Measurements from ENCODE around the gene SSU72. TPM values are rescaled to one million over a fixed set of nuclear protein-coding genes. Genes with fewer than 3 reads are reported as not detected.

Gene SSU72
- total RNA-seq, 2 experiments from 2014 or later, result 105 to 123 TPM

- Mint-ChIP-seq H3K9me3 (ENCODE audit: low read depth) (no peaks in the 10 kb centered on the region), H3K36me3 (ENCODE audit: low read depth) (peaks cover 9% of the 10 kb centered on the region), H3K27ac (no peak overlapping the region), H3K4me1 (peaks cover 21% of the 10 kb centered on the region), H3K4me3 (peak overlapping the region; percentile 75), H3K27me3 (no peaks in the 10 kb centered on the region)
- ChIA-PET POLR2A (no interaction called here), CTCF (interaction anchor here (1.4 kb wide), 1 partner anchor 12 kb away, joined by 5 read pairs; no protein-coding TSS in a partner anchor)
- intact Hi-C loops (cut with DNase I, micrococcal nuclease), result loop anchor here in 1 of 2 experiments (10.0 kb wide), 1 partner anchor 343 kb away; the partner anchor contains the start of gene UBE2J2
- DNase-seq (no peak), ATAC-seq (no peak)
Measured at GRCh38 chr1:1617516-1617915, 42.9 kb upstream of the SSU72 start.

DNA sequence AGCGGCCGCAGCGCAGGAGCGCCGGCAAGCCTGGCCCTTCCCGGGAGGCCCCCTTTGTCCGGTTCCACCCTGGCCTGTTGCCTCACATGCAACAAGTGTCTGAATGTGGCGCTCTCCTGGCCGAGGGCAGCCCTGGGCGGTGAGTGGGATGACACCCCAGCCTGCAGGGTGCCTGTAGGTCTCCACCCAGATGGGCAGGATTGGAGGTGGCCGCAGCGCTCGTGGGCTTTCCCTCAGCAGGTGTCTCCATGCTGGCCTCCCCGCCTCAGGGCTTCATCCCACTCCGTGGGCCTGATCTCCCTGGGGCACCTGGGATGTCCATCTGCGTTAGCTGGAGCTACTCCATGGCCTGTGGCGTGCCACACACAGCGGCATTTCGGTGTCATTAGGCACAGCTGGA, 42.2 kb upstream of the SSU72 start:
- H3K4me1 Mint-ChIP-seq, result peaks cover 24% of the 10 kb centered on the region
- ATAC-seq (no peak), DNase-seq (no peak)
- H3K27me3 Mint-ChIP-seq, result no peaks in the 10 kb centered on the region
- no peak overlapping the region for H3K27ac Mint-ChIP-seq
- peak overlapping the region; percentile 75 for H3K4me3 Mint-ChIP-seq
- no peaks in the 10 kb centered on the region for H3K9me3 Mint-ChIP-seq (ENCODE audit: low read depth)
- intact Hi-C loops (cut with DNase I, micrococcal nuclease), result loop anchor here in 1 of 2 experiments (10.0 kb wide), 1 partner anchor 342 kb away; the partner anchor contains the start of gene UBE2J2
- CTCF ChIA-PET, result interaction anchor here (0.6 to 1.4 kb wide), 2 partner anchors 13 to 232 kb away, joined by 3 to 5 read pairs; no protein-coding TSS in a partner anchor
- POLR2A ChIA-PET, result no interaction called here
- H3K36me3 Mint-ChIP-seq (ENCODE audit: low read depth), result peaks cover 12% of the 10 kb centered on the region

GRCh38 chr1:1616045-1616790, 41.6 kb upstream of the SSU72 start:
- H3K27me3 Mint-ChIP-seq, result no peaks in the 10 kb centered on the region
- intact Hi-C loops (cut with DNase I, micrococcal nuclease), result loop anchor here in 1 of 2 experiments (10.0 kb wide), 1 partner anchor 341 kb away; the partner anchor contains the start of gene UBE2J2
- CTCF ChIA-PET, result interaction anchor here (1.4 kb wide), 1 partner anchor 13 kb away, joined by 5 read pairs; no protein-coding TSS in a partner anchor
- ATAC-seq (peak; percentile 8), DNase-seq (peak; percentile 65)
- peaks cover 12% of the 10 kb centered on the region for H3K36me3 Mint-ChIP-seq (ENCODE audit: low read depth)
- peak overlapping the region; percentile 96 for H3K4me3 Mint-ChIP-seq
- H3K9me3 Mint-ChIP-seq (ENCODE audit: low read depth), result no peaks in the 10 kb centered on the region
- POLR2A ChIA-PET, result interaction anchor here (3.0 kb wide), 1 partner anchor 13 kb away, joined by 17 read pairs; no protein-coding TSS in a partner anchor
- H3K27ac Mint-ChIP-seq, result peak overlapping the region; percentile 75
- peaks cover 24% of the 10 kb centered on the region for H3K4me1 Mint-ChIP-seq

DNA sequence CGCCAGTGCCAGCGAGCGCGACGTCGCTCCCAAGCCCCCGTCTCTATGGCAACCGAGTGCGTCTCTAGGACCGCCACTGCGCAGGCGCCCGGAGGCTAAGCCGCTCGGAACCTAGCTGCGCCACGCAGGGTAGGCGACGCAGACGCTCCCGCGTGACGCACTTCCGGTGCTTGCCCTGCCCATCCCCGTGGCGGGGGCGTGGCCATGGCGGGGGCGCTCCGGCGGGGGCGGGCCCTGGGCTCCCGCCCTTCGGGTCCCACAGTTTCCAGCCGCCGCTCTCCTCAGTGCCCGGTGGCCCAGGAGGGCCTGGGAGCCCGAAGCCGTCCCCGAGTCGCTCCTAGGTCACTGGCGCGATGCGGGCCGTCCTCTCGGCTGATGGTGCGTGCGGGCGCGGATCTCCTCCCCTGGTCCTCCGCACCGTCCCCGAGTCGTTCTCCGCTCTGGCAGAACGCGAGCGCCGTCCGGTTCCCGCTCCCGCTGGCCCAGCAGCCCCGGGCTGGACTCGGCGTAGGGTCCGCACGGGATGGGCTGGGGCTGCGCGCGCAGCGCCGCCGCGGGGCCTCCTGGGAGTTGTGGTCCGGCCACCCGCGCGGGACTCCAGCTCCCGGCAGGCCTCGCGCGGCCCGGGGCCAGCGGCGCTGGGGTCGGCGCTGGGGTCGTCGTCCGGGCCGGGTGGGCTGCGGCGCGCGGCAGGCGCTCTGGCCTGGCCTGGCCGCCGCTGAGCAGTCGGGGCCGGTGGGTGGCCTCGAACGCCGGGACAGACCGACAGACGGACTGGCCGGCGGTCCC, 40.8 kb upstream of the SSU72 start, which contains the start of gene MIB2:
Gene MIB2 (plus strand): TSS at position 245 of the 789 bp plus-strand sequence. CDS start 7,953 bp downstream, outside the sequence.
- intact Hi-C loops (cut with DNase I, micrococcal nuclease), result loop anchor here (1.0 to 10.0 kb wide), 17 partner anchors 15 to 797 kb away; partner anchors contain the start of genes SSU72 (in 2 of the 2), ATAD3A (in 1 of the 2), ATAD3B (in 1 of the 2) and AURKAIP1 (in 1 of the 2)
- H3K36me3 Mint-ChIP-seq (ENCODE audit: low read depth), result peaks cover 12% of the 10 kb centered on the region
- DNase-seq (peak; percentile 98), ATAC-seq (peak; percentile 84)
- ChIA-PET CTCF (interaction anchor here (1.2 to 1.5 kb wide), 2 partner anchors 69 to 144 kb away, joined by 3 to 4 read pairs; no protein-coding TSS in a partner anchor), POLR2A (interaction anchor here (0.6 to 3.0 kb wide), 2 partner anchors 14 to 292 kb away, joined by 4 to 17 read pairs; no protein-coding TSS in a partner anchor)
- H3K27ac Mint-ChIP-seq, result peak within 1 kb of the TSS; percentile 95
- H3K4me1 Mint-ChIP-seq, result peaks cover 24% of the 10 kb centered on the region
- peak within 1 kb of the TSS; percentile 96 for H3K4me3 Mint-ChIP-seq
- no peaks in the 10 kb centered on the region for H3K27me3 Mint-ChIP-seq
- H3K9me3 Mint-ChIP-seq (ENCODE audit: low read depth), result no peaks in the 10 kb centered on the region

DNA sequence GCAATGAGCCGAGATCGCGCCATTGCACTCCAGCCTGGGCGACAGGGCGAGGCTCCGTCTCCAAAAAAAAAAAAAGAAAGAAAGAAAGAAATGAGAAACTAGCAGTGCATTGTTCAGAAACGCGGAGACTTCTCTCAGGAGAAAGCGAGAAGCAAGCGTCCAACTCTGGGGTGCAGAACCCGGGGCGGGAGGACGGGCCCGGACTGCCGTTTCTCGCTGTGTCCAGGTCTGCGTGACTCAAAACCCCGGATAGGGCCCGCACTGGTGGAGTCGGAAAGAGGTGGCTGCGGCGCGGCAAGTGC, 40.2 kb upstream of the SSU72 start:
- no peak for ATAC-seq
- ChIA-PET CTCF (interaction anchor here (1.0 to 1.5 kb wide), 4 partner anchors 14 to 144 kb away, joined by 3 to 5 read pairs (median 4); no protein-coding TSS in a partner anchor), POLR2A (interaction anchor here (0.7 to 3.0 kb wide), 2 partner anchors 14 to 912 kb away, joined by 3 to 17 read pairs; no protein-coding TSS in a partner anchor)
- H3K4me3 Mint-ChIP-seq, result peak overlapping the region; percentile 96
- H3K27me3 Mint-ChIP-seq, result no peaks in the 10 kb centered on the region
- H3K9me3 Mint-ChIP-seq (ENCODE audit: low read depth), result no peaks in the 10 kb centered on the region
- peaks cover 12% of the 10 kb centered on the region for H3K36me3 Mint-ChIP-seq (ENCODE audit: low read depth)
- peak overlapping the region; percentile 95 for H3K27ac Mint-ChIP-seq
- no peak for DNase-seq
- intact Hi-C loops (cut with DNase I, micrococcal nuclease), result loop anchor here (1.0 to 10.0 kb wide), 18 partner anchors 15 to 798 kb away; partner anchors contain the start of genes SSU72 (in 2 of the 2), ATAD3A (in 1 of the 2), ATAD3B (in 1 of the 2) and AURKAIP1 (in 1 of the 2)
- H3K4me1 Mint-ChIP-seq, result peaks cover 24% of the 10 kb centered on the region

- Mint-ChIP-seq H3K36me3 (ENCODE audit: low read depth) (peaks cover 12% of the 10 kb centered on the region), H3K9me3 (ENCODE audit: low read depth) (no peaks in the 10 kb centered on the region), H3K27ac (peak overlapping the region; percentile 95), H3K4me1 (peaks cover 24% of the 10 kb centered on the region), H3K27me3 (no peaks in the 10 kb centered on the region), H3K4me3 (peak overlapping the region; percentile 96)
- DNase-seq, result peak; percentile 81
- intact Hi-C loops (cut with DNase I, micrococcal nuclease), result loop anchor here in 1 of 2 experiments (1.0 to 10.0 kb wide), 4 partner anchors 14 to 798 kb away; partner anchors contain the start of genes FNDC10, PEX10 and UBE2J2
- peak; percentile 20 for ATAC-seq
- ChIA-PET POLR2A (interaction anchor here (0.6 to 3.0 kb wide), 4 partner anchors 15 to 912 kb away, joined by 3 to 17 read pairs (median 4); no protein-coding TSS in a partner anchor), CTCF (interaction anchor here (0.5 to 1.5 kb wide), 8 partner anchors 14 to 143 kb away, joined by 3 to 5 read pairs (median 3); no protein-coding TSS in a partner anchor)
Measured at GRCh38 chr1:1614204-1614953, 39.7 kb upstream of the SSU72 start.

- no peaks in the 10 kb centered on the region for H3K9me3 Mint-ChIP-seq (ENCODE audit: low read depth)
- DNase-seq (no peak), ATAC-seq (no peak)
- ChIA-PET CTCF (interaction anchor here (0.6 to 1.1 kb wide), 4 partner anchors 15 to 36 kb away, joined by 3 to 4 read pairs (median 3); no protein-coding TSS in a partner anchor), POLR2A (interaction anchor here (1.0 to 3.0 kb wide), 2 partner anchors 16 to 42 kb away, joined by 4 to 17 read pairs; no protein-coding TSS in a partner anchor)
- peaks cover 12% of the 10 kb centered on the region for H3K36me3 Mint-ChIP-seq (ENCODE audit: low read depth)
- intact Hi-C loops (cut with DNase I, micrococcal nuclease), result loop anchor here in 1 of 2 experiments (1.0 to 10.0 kb wide), 4 partner anchors 13 to 799 kb away; partner anchors contain the start of genes FNDC10, PEX10 and UBE2J2
- H3K4me3 Mint-ChIP-seq, result peak overlapping the region; percentile 96
- H3K4me1 Mint-ChIP-seq, result peaks cover 24% of the 10 kb centered on the region
- H3K27me3 Mint-ChIP-seq, result no peaks in the 10 kb centered on the region
- H3K27ac Mint-ChIP-seq, result peak overlapping the region; percentile 95
Measured at GRCh38 chr1:1613509-1614082, 38.9 kb upstream of the SSU72 start.

GRCh38 chr1:1612104-1612400, 37.4 kb upstream of the SSU72 start:
- ATAC-seq, result no peak

DNA sequence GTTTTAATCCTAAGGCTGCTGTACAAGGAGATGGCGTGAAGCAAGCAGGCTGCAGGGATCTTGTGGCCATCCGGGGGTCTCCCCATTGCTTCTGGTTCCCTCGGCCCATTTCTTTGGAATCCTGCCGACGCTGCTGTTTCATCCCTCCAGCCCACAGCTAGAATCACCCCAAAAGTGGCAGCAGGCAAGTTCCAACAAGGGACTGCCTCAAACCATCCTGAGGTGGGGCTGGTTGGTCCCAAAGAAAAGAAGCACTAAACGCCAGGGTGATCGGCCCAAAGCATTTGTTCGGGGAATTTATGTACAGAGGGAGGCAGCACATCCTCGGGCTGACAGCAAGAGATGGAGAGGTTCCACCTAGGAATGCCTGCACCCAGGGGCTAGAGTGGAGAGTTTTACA, 36.1 kb upstream of the SSU72 start:
- ChIA-PET CTCF (interaction anchor here (1.2 kb wide), 1 partner anchor 51 kb away, joined by 3 read pairs; no protein-coding TSS in a partner anchor), POLR2A (no interaction called here)
- Mint-ChIP-seq H3K27ac (no peak overlapping the region), H3K27me3 (no peaks in the 10 kb centered on the region), H3K36me3 (ENCODE audit: low read depth) (peaks cover 12% of the 10 kb centered on the region), H3K4me1 (peaks cover 27% of the 10 kb centered on the region), H3K4me3 (no peak overlapping the region), H3K9me3 (ENCODE audit: low read depth) (no peaks in the 10 kb centered on the region)
- ATAC-seq, result no peak
- DNase-seq, result no peak
- intact Hi-C loops (cut with DNase I, micrococcal nuclease), result loop anchor here in 1 of 2 experiments (10.0 kb wide), 1 partner anchor 336 kb away; the partner anchor contains the start of gene UBE2J2

More at GRCh38 chr1:1612104-1612400, 37.4 kb upstream of the SSU72 start:
- POLR2A ChIA-PET, result no interaction called here
- CTCF ChIA-PET, result no interaction called here
- no peak for DNase-seq
- H3K36me3 Mint-ChIP-seq (ENCODE audit: low read depth), result peaks cover 12% of the 10 kb centered on the region
- peak overlapping the region; percentile 20 for H3K27ac Mint-ChIP-seq
- H3K4me3 Mint-ChIP-seq, result no peak overlapping the region
- H3K27me3 Mint-ChIP-seq, result no peaks in the 10 kb centered on the region
- peaks cover 24% of the 10 kb centered on the region for H3K4me1 Mint-ChIP-seq
- intact Hi-C loops (cut with DNase I, micrococcal nuclease), result loop anchor here in 1 of 2 experiments (10.0 kb wide), 1 partner anchor 337 kb away; the partner anchor contains the start of gene UBE2J2
- no peaks in the 10 kb centered on the region for H3K9me3 Mint-ChIP-seq (ENCODE audit: low read depth)

Data from activated CD4-positive, alpha-beta T cell treated with anti-CD3 and anti-CD28 coated beads for 36 hours (primary cell).